ENCODE results near the gene SMU1.
"Not testable (repeated sequence)": the region's sequence is repeated elsewhere in the genome, so short reads cannot be mapped to it uniquely, and the experiment has no call there.

DNA sequence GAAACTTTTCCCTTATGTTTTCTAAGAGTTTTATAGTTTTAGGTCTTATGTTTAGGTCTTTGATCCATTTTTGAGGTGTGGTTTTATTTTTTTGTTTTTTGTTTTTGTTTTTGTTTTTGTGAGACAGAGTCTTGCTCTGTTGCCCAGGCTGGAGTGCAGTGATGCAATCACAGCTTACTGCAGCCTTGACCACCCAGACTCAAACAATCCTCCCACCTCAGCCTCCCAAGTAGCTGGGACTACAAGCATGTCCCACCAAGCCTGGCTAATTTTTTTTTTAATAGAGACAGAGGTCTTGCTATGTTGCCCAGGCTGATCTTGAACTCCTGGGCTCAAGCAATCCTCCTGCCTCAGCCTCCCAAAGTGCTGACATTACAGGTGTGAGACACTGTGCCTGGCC, 71.1 kb downstream of the SMU1 start:
- TF ChIP-seq POLR2AphosphoS5, CTCF, POLR2A, EP300 (IDR thresholded peaks at IDR 0.05): not testable (repeated sequence)
